ENCODE measurements around the gene TBX4. TPM values are rescaled to one million over a fixed set of nuclear protein-coding genes. Genes with fewer than 3 reads are reported as not detected.

TBX4 gene
- total RNA-seq, 1 donor from 2014 or later: 56.6 TPM

DNA sequence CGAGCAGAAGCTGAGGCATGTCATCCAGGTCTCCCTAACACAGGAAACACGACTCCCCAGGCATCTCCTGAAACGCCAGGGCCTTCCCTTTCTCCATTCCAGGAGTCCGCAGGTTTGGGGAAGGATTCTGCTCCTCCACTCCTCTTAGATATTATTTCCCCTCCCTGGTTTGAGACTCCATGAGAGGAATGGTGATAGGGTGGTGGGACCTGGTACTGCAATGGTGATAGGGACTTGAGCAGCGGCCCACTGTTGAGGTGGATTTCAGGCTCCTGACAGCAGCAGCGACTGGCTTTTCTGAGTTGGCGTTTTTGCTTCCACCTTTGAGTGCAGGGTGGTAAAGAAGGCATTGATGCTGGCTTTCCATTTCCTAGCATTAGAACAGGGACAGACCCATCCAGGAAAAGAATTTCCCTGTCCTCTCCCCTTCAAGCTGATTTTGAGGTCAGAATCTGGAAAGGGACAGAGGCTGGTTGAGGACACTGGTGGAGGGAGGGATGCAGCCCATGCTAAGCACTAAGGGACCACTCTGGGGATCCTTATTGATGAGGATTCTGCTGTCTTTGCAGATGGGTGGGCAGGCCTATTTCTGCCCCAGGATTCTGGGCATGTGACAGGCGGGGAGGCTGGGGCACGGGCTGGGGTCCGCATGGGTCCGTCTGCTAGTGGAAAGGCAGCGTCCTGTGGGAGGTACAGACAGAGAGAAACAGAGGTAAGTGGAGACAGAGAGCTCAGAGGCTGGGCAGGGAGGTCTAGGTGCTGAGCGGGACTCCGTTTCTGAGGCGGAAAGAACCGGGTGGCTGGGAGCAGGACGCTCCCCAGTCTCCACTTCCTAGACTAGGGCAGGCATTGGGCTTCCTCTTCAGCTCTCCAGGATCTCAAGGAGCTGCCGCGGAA is 1.3 kb upstream of the TBX4 start:
- H3K27ac Mint-ChIP-seq: peak overlapping the region; percentile 95
- peak overlapping the region; percentile 63 for H3K4me3 Mint-ChIP-seq
- H3K9me3 Mint-ChIP-seq: no peaks in the 10 kb centered on the region
- DNase-seq (ENCODE audit: low spot score in 2 of 2, unreplicated experiment in 2 of 2): no peak
- peaks cover 67% of the 10 kb centered on the region for H3K27me3 Mint-ChIP-seq (ENCODE audit: low read depth)
- H3K36me3 Mint-ChIP-seq: peaks cover 4% of the 10 kb centered on the region
- H3K4me1 Mint-ChIP-seq: peaks cover 35% of the 10 kb centered on the region
- TF ChIP-seq, protein P1, sequence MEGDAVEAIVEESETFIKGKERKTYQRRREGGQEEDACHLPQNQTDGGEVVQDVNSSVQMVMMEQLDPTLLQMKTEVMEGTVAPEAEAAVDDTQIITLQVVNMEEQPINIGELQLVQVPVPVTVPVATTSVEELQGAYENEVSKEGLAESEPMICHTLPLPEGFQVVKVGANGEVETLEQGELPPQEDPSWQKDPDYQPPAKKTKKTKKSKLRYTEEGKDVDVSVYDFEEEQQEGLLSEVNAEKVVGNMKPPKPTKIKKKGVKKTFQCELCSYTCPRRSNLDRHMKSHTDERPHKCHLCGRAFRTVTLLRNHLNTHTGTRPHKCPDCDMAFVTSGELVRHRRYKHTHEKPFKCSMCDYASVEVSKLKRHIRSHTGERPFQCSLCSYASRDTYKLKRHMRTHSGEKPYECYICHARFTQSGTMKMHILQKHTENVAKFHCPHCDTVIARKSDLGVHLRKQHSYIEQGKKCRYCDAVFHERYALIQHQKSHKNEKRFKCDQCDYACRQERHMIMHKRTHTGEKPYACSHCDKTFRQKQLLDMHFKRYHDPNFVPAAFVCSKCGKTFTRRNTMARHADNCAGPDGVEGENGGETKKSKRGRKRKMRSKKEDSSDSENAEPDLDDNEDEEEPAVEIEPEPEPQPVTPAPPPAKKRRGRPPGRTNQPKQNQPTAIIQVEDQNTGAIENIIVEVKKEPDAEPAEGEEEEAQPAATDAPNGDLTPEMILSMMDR (IDR thresholded peaks at IDR 0.05; ENCODE audit: unreplicated experiment): no peak

DNA sequence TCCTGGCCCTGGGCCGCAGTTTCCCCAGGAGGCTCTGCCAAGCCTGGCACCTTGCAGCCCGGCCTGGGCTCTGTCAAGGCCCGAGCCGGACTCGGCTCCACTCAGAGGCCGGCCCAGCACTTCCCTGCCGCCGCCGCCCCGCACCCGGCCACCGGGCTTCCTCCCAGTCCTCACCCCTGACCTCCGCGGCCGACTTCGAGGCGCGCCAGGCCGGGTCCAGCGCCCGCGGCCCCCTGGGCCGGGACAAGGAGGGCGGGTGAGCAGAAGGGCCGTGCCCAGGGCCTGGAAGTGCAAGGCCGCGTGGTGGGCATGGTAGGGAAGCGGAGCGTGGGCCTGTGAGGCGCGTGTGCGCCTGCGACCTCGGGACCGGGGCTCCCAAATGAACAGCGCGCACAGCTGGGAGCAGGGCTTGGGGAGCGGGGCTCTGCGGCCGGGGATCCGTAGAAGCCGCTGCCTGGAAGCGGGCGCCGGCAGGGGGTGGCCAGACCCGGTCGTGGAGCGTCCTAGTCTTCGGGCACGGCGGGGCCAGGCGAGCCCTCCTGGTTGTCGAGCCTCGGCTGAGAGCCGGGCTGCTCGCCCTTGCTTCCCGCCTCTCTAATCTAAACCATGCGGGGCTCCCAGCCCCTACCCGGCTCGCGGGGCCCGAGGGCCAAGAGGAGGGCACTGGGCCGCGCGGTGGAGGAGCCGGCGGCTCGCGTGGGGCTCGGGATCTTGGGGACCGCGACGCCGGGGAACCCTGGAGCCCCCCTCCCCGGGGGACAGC is 503 bp upstream of the TBX4 start:
- H3K4me3 Mint-ChIP-seq: peak overlapping the region; percentile 79
- TF ChIP-seq, protein P1 (IDR thresholded peaks at IDR 0.05; ENCODE audit: unreplicated experiment): no peak

DNA sequence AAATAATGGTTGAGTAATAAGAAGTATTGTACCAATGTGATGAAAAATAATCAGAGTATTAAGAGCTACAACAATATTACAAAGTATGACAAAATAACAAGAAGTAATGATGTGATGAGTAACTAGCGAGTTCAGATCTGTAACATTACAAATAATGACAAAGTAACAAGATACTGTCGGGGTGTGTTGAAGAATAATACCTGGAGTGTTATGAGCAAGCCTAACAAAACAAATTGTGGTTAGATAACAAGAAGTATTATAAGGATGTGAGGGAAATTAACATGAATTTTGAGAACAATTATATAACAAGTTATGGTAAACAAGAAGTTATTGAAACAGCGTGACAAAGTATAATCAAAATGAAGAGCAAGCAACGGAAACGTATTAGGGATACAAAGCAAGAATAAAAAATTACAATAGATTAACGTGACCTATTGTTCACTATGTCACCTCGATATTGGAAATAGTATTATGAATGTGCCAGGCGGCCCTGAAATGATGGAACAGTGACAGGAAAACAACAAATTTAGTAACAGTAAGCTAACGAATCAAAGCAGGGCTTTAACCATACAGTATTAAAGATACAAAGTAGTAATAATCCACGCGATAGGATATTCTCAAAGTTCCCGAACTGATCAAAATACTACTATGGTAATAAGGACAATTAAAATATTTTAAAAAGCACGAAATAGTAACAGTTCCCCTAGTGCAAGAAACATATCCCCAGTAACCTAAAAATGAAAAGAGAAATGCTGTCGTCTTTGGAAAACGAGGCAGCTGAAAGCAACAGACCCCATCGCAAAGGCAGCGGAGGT is 1.6 kb downstream of the TBX4 start:
- no peaks in the 10 kb centered on the region for H3K9me3 Mint-ChIP-seq
- H3K36me3 Mint-ChIP-seq: peaks cover 4% of the 10 kb centered on the region
- H3K4me3 Mint-ChIP-seq: peak overlapping the region; percentile 75
- no peak for DNase-seq (ENCODE audit: low spot score in 2 of 2, unreplicated experiment in 2 of 2)
- peaks cover 51% of the 10 kb centered on the region for H3K4me1 Mint-ChIP-seq
- H3K27me3 Mint-ChIP-seq (ENCODE audit: low read depth): peaks cover 88% of the 10 kb centered on the region
- peak overlapping the region; percentile 96 for H3K27ac Mint-ChIP-seq
- TF ChIP-seq, protein P1 (IDR thresholded peaks at IDR 0.05; ENCODE audit: unreplicated experiment): no peak

More for the DNA sequence above, 503 bp upstream of the TBX4 start:
- peaks cover 4% of the 10 kb centered on the region for H3K36me3 Mint-ChIP-seq
- peak overlapping the region; percentile 95 for H3K27ac Mint-ChIP-seq
- peaks cover 35% of the 10 kb centered on the region for H3K4me1 Mint-ChIP-seq
- peaks cover 73% of the 10 kb centered on the region for H3K27me3 Mint-ChIP-seq (ENCODE audit: low read depth)
- H3K9me3 Mint-ChIP-seq: no peaks in the 10 kb centered on the region
- DNase-seq (ENCODE audit: low spot score in 2 of 2, unreplicated experiment in 2 of 2): peak in 1 of 2 experiments; percentile 64

DNA sequence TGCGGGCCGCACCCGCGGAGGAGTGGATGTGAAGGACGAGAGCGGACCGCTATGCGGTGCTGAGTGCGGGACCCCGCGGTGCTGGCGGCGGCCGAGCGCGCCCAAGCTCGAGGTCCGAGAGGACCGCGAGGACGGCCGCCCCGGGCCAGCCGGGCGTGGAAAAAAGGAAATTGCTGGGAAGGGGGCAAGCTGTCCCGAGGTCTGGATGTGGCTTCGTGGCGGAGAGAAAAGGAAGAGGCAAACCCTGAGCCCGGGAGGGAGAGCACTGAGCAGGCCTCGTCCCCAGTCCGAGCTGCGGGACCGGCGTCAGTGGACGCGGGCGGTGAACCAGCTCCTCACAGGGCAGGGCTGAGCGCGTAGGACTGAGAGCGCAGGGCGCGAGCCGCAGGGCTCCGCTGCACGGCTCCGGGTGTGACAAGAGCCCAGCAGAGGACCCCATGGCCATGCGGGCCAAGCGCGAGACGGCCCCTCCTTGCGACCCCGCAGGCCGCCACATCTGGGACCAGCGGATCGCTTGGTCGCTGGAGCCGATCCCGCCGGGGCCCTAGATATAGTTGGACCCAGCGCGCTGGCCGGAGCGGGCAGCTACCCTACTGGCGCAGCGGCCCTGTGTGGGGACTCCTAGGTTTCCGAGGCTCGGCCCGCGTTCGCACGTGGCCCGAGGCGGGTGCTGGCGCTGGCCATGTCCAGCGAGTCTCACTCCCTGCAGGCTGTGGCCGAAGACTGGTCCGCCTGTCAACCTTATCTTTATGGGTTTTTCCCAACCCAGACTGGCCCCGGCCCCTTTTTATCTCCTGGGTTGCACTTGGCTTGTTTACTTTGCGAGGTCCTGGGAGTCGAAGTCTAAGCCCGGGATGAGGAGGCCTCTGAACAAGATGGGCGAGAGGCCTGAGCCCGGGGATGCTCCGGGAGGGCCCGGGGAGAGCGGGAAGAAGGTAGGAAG is 2.4 kb downstream of the TBX4 start:
- no peak for DNase-seq (ENCODE audit: low spot score in 2 of 2, unreplicated experiment in 2 of 2)

More for the DNA sequence above, 2.4 kb downstream of the TBX4 start:
- peaks cover 4% of the 10 kb centered on the region for H3K36me3 Mint-ChIP-seq
- H3K27ac Mint-ChIP-seq: peak overlapping the region; percentile 96
- H3K27me3 Mint-ChIP-seq (ENCODE audit: low read depth): peaks cover 91% of the 10 kb centered on the region
- H3K9me3 Mint-ChIP-seq: no peaks in the 10 kb centered on the region
- peak overlapping the region; percentile 75 for H3K4me3 Mint-ChIP-seq
- H3K4me1 Mint-ChIP-seq: peaks cover 60% of the 10 kb centered on the region
- TF ChIP-seq, protein P1 (IDR thresholded peaks at IDR 0.05; ENCODE audit: unreplicated experiment): no peak
